ENCODE measurements around the gene DDX51.

Gene DDX51

GRCh38 chr12:132166093-132166492 is 22.0 kb upstream of the DDX51 start:
- no peak for DNase-seq

DNA sequence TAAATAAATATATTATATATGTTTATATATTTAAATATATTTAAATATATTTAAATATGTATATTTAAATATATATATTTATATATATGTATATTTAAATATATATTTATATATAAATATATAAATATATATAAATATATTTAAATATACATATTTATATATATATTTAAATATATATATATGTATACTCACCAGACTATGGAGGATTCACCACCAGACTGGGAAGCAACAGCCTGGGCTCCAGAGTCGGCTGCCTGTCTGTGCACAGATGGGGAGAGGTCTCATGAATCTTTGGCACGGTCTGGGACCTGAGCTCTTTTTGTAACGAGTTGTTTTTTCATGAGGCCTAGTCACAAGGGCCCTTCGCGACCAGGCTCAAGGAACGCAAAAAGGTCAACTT is 21.5 kb upstream of the DDX51 start:
- no peak for DNase-seq

DNA sequence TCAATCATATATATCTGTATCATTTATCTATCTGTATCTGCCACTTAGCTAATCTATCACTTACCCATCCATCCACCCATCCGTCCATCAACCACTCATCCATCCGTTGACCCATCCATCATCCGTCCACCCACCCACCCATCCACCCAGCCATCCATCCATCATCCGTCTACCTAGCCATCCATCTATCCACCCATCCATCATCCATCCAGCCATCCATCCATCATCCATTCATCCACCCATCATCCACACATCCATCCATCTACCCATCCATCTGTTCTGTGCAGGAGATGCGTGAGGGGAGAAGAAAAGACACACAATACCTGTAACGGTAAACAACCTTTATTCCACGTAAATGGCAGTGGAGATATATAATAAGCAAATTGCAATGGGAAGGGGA is 20.3 kb upstream of the DDX51 start:
- DNase-seq: no peak

DNA sequence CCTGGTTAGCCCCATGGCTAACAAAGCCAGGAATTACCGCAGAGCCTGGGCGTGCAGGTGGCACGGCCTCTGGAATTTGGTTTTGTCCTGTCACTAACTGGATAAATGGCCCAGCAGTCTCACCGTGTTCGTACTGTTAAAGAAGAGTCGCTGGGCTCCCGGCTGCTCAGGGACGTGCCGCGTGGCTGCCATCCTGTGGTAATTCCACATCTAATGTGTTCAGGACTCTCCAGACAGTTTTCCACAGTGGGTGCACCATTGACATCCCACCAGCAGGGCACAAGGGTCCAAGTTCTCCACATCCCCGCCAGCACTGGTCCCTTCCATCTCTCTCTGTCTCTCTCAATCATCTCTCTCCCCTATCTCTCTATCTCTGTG is 19.8 kb upstream of the DDX51 start:
- no peak for DNase-seq

- no peak for DNase-seq
These were observed 19.2 kb upstream of the DDX51 start for GRCh38 chr12:132163041-132163910.

DNA sequence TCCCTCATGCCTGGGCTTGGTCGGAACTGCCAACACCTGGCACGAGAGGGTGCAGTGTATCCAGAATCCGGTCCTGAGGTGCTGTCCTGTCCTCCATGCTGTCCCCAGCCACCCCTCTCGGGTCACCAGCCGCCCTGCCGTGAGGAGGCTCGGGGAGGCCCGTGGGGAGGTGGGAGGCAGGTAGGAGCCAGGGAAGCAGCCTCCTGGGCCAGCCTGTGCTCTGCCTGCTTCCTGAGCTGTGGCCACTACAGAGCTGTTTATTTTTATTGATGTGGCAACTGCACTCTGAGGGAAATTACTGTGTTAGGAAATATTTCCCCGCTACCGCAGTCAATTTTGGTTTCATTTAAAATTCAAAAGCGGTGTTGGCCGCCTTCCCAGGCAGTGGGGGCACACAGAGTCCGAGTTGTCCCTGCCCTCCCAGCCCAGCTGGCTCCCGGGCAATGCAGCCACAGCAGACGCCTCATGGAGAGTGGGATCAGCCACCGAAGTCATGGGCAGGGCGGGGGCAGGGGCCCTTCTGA is 18.5 kb upstream of the DDX51 start:
- DNase-seq: peak in 1 of 2 donors; percentile 46

- no peak for DNase-seq
These were observed 17.8 kb upstream of the DDX51 start for GRCh38 chr12:132161796-132162507.

- no peak for DNase-seq
These were observed 17.1 kb upstream of the DDX51 start for GRCh38 chr12:132161036-132161781.

DNA sequence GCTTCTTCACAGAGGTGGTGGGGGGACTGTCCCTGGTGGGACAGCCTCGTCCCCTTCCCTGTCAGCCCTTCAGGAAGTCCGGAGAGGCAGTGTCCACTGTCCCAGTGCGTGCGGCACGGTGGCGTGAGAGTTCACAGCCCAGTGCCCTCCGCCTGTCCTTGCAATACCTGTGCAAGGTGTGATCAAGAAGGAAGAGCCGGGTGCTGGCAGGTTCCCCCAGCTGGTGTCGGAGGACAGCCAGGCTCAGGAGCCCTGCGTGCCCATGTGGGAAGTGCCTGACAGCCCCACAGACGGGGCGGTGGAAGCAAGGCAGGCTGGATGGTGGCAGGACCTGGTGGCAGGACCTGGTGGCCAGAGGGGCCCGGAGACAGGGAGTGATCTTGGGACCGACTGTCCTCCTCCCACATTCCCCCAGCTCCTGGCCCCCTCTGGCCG is 16.5 kb upstream of the DDX51 start:
- no peak for DNase-seq

DNA sequence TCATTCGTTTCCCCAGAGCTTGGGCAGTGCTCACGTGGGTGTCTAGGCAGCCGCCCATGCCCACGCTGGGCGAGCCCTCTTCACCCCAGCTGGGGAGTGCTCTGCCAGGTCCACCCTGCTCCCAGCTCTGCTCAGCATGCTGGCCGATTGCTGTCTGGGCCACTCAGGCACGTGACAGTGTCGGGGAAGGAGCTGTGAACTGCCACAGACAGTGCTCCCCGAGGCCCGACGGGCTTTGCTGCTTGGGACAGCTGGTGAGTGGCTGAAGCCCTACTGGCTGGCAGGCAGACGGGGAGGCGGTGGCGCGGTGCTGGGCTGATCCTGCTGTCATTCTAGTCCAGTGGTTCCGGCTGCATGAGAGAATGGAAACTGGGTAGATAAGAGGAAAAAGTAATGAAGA is 15.9 kb upstream of the DDX51 start:
- no peak for DNase-seq

GRCh38 chr12:132159555-132160003 is 15.5 kb upstream of the DDX51 start:
- DNase-seq: no peak

DNA sequence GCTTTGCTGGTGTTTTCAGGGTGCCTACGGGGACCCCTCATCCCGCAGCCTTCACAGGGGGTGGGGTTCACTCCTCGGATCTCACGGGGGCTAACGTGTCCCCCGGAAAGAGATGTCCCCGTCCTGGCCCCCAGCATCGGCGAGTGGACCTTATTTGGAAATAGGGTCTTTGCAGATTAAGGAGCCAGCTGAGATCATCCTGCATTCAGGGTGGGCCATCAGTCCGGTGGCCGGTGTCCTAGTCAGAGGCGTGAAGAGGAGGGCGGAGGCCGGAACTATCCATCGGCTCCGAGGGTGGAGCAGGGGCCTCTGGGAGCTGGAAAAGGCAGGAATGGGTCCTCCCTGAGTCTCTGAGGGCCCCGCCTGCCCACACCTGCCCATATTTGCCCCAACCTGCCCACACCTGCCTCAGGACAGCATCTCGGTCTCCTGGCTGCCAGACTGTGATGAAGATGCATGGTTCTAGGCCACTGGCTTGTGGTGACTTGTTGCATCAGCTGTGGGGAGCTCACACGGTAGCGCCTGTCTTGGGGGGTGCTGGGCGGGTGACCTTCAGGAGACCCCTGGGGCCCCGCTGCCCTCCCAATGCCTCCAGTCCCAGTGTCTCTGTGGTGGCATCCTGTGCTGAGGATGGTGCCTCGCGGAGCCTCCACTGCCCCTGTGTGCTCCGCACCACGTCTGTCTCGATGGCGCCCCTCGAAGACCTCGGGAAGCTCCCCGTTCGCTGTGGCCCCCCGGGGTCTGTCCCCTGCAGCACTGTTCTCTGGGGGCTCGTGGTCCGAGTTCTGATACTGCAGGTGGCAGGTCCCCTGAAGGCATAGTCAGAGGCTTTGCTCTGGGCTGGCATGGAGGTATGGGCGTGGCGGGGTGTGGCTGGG is 14.8 kb upstream of the DDX51 start:
- no peak for DNase-seq

GRCh38 chr12:132157733-132158409 is 13.8 kb upstream of the DDX51 start:
- DNase-seq: no peak

- DNase-seq: no peak
These were observed 12.6 kb upstream of the DDX51 start for GRCh38 chr12:132156573-132157325.

- DNase-seq: no peak
These were observed 11.9 kb upstream of the DDX51 start for GRCh38 chr12:132155771-132156572.

DNA sequence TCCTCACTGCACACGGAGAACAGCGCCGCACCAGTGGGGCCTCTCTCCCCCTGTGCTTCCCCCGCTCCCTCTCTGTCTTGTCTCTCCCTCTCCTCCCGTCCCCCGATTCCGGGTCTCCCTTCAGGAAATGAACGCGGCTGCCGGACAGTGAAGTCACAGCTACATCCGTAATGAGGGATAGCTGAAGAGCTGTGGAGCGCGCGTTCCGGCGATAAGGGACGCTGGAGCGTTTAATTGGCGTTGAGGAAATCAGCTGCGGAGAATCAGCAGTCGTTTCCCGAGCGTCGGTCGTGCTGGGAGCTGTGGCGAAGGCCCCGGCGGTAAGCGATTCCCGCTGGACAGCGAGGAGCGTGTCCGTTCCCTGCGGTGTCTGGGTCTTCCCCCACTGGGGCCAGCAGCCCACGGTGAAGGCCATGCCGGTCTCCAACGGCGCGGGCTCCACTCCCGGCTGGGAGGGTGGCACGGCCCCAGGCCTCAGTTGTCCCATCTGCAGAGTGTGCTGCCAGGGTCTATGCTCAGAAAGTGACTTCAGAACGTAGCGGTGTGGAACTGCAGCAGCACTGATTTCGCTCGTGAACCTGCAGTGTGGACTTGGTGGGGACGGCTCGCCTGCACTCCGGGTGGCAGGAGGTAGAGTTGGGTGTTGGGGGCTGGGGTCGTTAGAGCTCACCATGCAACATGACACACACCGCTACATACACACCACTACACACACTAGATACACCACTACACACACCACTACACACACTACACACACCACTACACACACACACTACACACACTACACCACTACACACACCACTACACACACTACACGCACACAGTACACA is 11.0 kb upstream of the DDX51 start:
- DNase-seq: no peak

DNA sequence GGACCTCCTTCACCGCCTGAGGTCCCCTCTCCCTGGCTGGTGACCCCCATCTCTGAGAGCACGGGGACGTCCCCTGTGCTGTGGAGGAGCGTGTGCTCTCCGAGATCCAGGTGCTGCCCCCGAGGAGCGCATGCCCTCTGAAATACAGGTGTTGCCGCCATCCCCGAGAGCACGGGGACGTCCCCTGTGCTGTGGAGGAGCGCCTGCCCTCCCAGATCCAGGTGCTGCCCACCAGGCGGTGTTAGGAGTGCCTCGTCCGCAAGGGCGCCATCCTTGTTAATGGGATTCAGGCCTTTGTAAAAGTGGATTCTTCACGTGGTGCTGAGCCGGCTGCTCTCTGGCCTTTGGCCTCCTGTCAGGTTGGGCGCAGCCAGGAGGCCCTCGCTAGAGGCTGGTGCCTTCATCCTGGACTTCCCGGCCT is 10.2 kb upstream of the DDX51 start:
- no peak for DNase-seq

GRCh38 chr12:132153501-132154340 is 9.6 kb upstream of the DDX51 start:
- peak; percentile 73 to 80 for DNase-seq
